A172 (cell line): ENCODE data around the gene APLN. TPM values are rescaled to one million over a fixed set of nuclear protein-coding genes. Genes with fewer than 3 reads are reported as not detected.

Source experiments
- DNase-seq: peaks from one replicate; pipeline ENCODE4 v3.0.0-alpha.2; 2015; ENCODE audit warnings: low spot score
- total RNA-seq: library from RNA; depleted of rRNA; stranded (reverse); fragments of >200 nt; shearing (Covaris generic); gene quantifications from 2 replicates; pipeline ENCODE4 v1.2.3, GENCODE V29; 2014

Gene APLN
- total RNA-seq, 1 experiment from 2014 or later = 0.31 TPM

- no peak for DNase-seq
Measured at GRCh38 chrX:129641469-129641868, 13.3 kb downstream of the APLN start.

DNA sequence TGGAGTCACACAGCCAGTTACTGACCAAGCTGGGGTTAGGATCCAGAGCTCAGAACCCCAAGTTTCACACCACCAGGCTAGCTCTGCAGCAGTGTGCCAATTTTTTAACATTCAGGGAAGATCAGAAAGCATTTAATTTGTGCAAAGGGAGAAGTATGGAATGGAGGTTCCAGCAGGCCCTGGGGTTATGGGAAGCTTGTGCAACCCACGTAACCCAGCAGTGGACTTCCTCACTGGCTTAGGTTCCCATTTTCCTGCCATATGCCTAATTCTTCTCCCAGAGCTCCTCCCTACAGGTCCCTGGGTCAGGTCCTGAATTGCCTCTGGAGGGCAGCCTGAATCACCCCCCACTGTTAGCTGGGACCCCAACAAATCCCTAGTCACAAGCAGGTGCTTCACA is 14.0 kb downstream of the APLN start:
- no peak for DNase-seq

- no peak for DNase-seq
Measured at GRCh38 chrX:129638917-129639316, 15.8 kb downstream of the APLN start.

DNA sequence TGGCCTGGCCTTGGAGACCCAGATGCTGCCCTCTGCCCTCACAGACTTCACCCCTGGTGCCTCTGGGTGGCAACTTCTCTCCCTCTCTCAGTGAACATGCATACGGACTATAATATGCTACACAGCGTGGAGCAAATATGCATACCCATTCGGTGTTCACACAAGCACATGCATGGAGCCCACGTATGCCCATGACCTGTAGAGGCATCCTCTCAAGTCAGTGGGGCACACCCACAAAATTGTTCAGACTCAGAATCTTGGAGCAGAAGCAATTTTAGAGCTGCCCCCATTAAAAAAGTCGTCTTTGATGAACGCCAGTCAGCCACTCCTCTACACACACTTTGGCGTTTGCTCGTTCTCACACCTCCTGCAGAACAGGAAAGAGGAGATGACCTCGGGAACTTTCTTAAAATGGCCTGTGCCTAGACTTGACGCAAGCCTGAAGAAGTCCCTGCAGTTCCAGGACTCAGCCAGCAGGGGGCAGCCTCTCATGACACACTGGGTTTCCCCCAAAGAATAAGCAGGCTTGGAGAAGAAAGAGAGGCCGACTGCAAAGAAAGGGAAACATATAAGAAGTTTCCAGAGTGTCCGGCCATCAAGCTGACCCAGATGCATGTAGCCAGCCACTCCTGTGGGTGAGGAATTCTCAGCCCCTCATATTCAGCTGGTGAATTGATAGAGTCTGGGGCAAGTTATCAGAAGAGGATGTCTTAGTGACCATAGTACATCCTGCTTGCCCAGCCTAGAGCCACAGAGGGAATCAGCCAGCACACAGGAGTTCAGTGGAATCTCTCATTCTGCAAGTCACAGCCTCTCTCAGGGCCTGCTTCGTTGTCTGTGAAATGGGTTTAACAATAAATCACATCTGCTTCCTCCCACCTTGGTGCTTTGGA is 17.3 kb downstream of the APLN start:
- DNase-seq = peak; percentile 13

DNA sequence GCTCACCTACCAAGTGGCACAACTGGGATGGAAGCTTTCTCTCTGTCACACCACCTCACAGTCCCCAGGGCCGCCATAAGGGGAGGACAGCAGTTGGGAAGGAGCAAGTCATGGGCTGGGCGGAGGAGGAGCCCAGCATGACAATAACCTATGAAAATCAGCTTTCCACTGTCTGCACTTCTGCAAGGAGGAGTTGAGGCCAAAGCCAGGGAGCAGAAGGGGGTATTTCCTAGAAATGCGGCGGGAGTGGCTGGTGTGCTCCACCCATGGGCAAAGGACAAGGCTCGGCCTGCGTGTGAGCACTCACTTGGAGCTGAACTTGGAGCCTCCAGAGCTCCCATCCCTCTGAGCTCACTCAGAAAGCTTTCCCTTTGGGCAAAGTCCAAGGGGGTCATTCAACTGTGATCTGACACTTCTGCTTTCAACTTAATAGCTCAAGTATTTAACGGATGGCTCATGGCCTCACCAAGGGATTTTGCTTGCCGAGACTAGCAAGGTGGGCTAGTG is 18.5 kb downstream of the APLN start:
- DNase-seq = no peak

- no peak for DNase-seq
Measured at GRCh38 chrX:129634541-129634940, 20.2 kb downstream of the APLN start.

DNA sequence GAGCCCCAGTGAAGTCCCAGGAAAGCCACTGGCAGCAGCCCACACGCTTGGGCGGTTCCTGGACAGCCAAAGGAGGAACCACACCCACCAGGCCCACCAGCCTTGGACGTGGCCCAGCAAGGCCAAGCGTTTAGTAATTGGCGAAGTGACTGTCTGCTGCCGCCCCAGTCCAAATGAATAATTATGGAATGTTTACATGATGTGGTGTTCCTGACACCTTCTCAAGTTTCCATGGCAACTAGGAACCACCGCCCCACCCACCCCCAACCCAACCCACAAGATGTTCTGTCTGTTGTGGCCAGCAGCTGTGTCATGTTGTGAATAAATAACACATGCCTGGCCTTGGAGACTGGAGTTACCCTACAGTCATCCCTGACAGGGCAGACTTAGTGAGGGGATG is 22.3 kb downstream of the APLN start:
- no peak for DNase-seq

DNA sequence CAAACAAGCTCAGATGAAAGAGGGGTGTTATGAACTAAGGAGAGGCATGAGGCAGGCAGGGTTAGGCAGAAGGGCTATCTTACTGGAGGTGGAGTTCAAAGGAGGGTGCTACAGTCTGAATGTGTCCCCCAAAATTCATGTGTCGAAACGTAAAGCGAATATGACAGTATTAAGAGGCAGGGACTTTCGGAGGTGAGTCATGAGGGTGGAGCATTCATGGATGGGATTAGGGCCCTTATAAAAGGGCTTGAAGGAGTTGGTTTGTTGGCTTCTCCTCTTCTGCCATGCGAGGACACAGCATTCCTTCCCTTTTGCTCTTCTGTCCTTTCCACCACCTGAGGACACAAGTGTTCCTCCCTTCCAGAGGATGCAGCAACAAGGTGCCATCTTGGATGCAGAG is 22.9 kb downstream of the APLN start:
- DNase-seq = no peak

DNA sequence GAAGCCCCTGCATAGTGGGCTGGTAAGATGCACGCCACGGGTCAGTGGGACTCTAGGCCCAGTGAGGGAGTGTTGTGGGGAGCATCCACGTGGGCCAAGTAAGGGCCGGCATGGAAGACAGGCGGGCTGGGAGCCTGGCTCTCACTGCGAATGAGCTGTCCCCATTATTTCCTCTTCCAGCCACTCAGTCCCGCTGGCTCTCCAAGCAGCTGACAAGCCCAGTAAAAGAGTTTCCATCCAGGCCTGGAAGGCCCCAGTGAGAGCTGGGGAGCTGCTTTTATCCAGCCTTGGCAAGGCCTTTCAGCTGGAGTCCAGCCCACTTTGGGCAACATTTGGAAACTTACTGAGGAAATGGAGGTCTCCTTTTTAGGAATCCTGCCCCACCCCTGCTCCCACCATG is 24.9 kb downstream of the APLN start:
- DNase-seq = no peak

- DNase-seq = no peak
Measured at GRCh38 chrX:129626026-129626425, 28.7 kb downstream of the APLN start.

DNA sequence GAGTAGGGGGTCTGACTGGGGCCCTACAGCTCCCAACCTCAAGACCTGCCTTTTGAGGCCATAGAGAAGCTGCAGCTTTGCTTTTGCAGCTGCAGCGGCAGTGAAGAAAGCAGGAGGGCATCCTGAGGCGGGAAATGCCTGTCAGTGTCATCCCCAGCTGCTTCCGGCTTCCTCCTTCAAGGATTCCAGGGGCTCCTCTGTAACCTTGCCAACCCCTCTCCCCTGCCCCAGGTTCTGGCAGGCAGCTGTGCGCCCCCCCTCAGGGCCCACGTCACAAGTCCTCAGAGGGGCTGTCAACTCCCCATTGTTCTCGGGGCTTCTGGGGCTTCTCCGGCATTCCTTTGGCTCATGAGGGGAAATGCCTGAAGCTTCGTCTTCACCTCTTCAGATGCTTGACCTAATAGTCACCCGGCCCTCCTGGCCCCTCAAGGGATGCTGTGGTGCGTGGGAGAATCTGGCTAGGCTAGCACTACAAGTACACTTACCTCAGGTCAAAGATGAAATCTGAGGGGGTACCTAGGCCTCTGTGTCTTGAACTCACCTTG is 31.9 kb downstream of the APLN start:
- no peak for DNase-seq

GRCh38 chrX:129618997-129619396 is 35.8 kb downstream of the APLN start:
- no peak for DNase-seq

DNA sequence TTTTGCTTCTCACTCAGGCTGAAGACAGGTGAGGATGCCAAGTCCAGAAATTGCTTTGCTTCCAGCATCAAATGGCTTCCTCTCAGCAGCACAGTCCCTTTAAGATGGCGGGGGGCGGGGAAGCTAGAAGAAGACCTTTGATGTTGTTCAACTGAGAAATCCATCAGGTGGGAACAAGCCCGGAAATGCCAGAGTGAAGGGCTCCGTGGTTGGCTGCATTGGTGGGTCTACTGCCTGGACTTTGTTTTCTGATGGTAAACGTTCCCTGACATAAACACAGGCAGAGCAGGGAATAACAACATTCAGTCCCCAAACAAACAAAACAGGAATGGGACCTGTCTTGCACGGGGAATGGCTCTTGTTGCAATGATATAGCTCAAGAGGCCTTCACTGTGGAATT is 37.3 kb downstream of the APLN start:
- DNase-seq = no peak

- no peak for DNase-seq
Measured at GRCh38 chrX:129614481-129615255, 40.1 kb downstream of the APLN start.

DNA sequence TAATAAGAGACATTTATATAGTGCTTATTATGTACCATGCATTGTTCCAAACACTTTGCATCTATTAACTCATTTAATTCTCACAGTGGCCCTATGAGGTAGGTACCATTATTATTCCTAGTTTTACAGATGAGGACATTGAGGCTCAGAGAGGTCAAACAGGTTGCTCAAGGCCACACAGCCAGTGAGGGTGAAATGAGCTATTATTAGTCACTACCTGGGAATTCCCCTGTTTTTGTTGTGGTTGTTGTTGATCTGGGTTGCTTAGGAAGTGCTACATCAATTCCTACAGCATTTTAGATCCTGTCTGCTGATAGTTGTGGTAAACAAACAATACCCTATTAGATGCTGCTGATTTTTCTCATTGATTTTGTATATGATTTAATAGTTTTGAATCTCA is 41.2 kb downstream of the APLN start:
- no peak for DNase-seq

DNA sequence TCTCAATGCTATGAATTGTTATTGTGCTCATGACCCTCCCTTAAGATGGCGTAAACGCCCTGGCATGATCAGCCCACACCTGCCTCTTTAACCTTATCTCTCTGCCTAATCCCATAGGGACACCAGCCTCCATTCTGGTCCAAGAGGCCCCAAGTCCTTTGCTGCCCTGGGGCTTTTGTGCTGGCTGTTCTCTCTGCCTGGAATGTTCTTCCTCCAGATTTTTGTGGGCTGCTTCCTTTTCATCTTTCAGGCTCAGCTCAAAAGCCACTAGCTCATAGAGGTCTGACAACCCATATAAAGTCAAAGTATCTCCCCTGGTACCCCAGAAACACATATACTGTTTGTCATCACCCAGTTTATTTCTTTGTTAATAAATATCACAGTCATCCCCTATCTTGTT is 42.4 kb downstream of the APLN start:
- DNase-seq = no peak

GRCh38 chrX:129609395-129609794 is 45.4 kb downstream of the APLN start:
- no peak for DNase-seq

GRCh38 chrX:129608496-129608895 is 46.3 kb downstream of the APLN start:
- DNase-seq = no peak

DNA sequence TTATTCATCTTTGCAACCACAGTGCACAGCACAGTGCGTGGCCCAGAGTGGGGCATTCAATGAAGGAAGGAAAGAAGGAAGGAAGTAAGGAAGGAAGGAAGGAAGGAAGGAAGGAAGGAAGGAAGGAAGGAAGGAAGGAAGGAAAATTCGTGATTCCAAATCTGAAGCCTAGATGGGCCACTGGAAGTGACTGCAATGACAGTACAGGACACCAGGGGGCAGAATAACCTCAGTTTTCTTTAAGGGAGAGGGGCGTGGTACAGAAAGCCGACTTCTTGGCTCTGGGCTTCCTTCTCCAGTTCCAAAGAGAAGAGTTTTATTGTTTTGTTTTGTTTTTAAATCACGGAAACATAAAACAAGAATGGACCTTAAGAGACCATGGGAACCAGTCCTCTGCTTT is 47.8 kb downstream of the APLN start:
- DNase-seq = peak; percentile 18

GRCh38 chrX:129600981-129601424 is 53.8 kb downstream of the APLN start:
- DNase-seq = no peak

DNA sequence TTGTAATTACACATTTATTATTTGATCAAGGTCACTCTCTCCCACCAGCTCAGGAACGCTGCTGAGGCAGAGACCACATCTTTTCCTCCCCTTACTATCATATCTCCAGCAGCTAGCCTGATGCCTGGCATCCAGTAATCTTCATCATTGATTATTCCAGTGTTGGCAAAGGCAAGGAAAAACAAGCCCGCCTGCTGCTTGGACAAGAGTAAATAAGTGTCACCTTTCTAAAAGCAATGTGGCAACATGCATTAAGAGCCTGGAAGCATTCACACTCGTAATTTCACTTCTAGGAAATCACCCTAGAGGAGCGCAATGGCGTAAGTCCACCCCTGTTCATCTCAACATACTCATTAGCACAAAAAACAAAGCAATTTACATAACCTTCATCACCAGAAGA is 54.8 kb downstream of the APLN start:
- no peak for DNase-seq

DNA sequence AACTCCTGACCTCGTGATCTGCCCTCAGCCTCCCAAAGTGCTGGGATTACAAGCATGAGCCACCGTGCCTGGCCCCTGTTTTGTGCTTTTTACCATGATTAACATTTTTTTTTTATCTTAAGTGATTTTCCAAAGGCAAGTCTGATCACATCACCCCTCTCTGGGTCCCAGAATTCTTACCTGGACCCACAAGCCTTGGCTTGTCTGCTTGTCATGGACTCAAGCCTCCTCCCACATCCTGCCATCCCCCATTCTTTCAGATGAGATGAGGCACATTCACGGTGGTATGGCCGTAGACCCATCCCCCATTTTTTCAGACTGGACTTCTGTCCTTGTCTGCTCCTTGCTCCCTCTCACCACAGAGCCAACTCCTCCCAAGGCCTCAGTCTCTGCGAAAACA is 55.3 kb downstream of the APLN start:
- no peak for DNase-seq

- DNase-seq = no peak
Measured at GRCh38 chrX:129597905-129598304, 56.9 kb downstream of the APLN start.
